ENCODE results near the gene MAP3K3.

MAP3K3 gene

DNA sequence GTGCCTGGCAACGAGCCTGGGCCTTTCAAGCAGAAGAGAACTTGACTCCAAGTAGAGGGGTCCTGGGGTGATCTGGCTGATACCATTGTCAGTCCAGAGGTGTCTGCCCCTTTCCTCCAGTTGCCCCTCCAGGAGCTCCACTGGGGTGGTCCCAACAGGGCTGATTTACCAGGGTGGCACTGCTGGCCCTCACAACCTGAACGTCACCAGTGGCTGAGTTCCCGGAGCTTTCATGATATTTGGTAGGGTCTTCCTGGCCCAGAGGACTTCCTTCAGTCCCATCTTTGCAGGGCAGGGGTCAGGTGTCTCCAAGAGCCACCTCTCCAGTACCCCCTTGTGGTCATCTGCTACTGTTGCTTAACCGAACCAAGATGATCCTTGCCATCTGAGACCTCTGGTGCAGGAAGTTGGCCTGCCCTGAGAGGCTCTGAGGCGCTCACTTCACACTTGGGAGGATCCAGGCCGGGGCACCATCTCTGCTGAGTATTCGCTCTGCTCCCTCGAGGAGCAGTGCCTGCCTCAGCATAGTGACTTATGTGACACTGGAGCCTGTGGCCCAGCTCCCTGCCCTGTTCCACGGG lies 74.3 kb downstream of the MAP3K3 start:
- Histone ChIP-seq H3K4me3 (ENCODE audit: low read depth in 1 of 2, low read length in 2 of 2) (no peak overlapping the region), H3K9ac (ENCODE audit: low read depth, low read length) (no peak overlapping the region), H3K4me2 (ENCODE audit: insufficient read depth, low read length) (no peak overlapping the region), H3K9me3 (ENCODE audit: insufficient read depth, low read length, severe bottlenecking) (no peaks in the 10 kb centered on the region), H3K79me2 (ENCODE audit: insufficient read depth, low read length) (peaks cover 12% of the 10 kb centered on the region), H4K20me1 (ENCODE audit: insufficient read depth, low read length) (peaks cover 38% of the 10 kb centered on the region), H3K27ac (ENCODE audit: low read length) (peak overlapping the region; percentile 48), H2AFZ (ENCODE audit: low read depth, low read length) (no peak overlapping the region), H3K36me3 (ENCODE audit: insufficient read depth, low read length) (peaks cover 70% of the 10 kb centered on the region), H3K4me1 (ENCODE audit: insufficient read depth, low read length) (peaks cover 32% of the 10 kb centered on the region), H3K27me3 (ENCODE audit: insufficient read depth, low read length, poor library complexity) (no peaks in the 10 kb centered on the region)
- TF ChIP-seq, protein P1, sequence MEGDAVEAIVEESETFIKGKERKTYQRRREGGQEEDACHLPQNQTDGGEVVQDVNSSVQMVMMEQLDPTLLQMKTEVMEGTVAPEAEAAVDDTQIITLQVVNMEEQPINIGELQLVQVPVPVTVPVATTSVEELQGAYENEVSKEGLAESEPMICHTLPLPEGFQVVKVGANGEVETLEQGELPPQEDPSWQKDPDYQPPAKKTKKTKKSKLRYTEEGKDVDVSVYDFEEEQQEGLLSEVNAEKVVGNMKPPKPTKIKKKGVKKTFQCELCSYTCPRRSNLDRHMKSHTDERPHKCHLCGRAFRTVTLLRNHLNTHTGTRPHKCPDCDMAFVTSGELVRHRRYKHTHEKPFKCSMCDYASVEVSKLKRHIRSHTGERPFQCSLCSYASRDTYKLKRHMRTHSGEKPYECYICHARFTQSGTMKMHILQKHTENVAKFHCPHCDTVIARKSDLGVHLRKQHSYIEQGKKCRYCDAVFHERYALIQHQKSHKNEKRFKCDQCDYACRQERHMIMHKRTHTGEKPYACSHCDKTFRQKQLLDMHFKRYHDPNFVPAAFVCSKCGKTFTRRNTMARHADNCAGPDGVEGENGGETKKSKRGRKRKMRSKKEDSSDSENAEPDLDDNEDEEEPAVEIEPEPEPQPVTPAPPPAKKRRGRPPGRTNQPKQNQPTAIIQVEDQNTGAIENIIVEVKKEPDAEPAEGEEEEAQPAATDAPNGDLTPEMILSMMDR (IDR thresholded peaks at IDR 0.05; ENCODE audit: borderline replicate concordance, extremely low read depth, low read length, poor library complexity, severe bottlenecking): peak; percentile 43
- TF ChIP-seq EZH2 (IDR thresholded peaks at IDR 0.05; ENCODE audit: borderline replicate concordance, low read depth, low read length, severe bottlenecking): no peak
- no peak for ATAC-seq (ENCODE audit: insufficient read depth, low read depth)
- peak; percentile 37 for DNase-seq

DNA sequence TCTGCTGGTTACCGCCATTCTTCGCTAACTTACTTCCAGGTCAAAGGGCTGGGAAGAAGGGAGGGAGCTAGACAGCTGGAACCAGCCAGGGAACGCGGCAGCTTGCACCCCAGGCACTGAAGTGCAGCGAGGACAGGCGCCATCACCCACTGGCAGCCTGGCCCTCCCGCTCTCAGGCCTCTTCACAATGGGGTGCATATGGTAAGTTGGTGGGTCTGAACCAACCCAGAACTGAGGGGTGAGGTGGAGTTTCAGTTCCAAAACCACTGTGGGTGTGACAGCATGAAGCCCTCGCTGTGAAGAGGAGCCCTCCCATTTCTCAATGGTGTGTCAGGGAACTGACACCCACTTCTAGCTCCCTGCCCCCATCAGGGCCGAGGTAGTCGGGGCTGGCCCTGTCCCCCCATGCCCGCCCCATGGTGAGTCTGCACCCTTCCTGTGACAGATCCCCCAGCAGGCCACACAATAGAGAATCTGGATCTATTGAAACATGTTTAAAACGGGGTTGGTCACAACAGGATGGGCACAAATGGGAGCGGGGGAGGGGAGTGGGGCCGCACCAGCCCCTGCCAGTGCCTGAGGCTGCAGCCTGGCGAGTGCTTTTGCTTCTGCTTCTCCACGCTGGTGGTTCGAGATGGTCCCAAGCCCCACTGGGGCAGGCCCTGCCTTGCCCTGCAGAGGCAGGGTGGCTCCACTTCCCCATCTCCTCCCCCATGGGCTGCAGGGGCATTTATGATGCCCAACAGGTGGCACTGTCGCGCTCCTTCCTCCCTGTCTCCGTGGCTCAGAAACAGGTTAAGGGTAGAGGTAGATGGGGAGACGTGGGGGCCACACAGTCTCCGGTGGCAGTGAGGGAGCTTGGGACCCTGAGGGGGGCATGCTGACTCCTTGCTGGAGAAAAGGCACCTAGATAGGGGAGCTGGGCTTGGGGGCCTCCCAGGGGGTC lies 75.4 kb downstream of the MAP3K3 start:
- peak overlapping the region; percentile 97 for H3K4me2 ChIP-seq (ENCODE audit: insufficient read depth, low read length)

DNA sequence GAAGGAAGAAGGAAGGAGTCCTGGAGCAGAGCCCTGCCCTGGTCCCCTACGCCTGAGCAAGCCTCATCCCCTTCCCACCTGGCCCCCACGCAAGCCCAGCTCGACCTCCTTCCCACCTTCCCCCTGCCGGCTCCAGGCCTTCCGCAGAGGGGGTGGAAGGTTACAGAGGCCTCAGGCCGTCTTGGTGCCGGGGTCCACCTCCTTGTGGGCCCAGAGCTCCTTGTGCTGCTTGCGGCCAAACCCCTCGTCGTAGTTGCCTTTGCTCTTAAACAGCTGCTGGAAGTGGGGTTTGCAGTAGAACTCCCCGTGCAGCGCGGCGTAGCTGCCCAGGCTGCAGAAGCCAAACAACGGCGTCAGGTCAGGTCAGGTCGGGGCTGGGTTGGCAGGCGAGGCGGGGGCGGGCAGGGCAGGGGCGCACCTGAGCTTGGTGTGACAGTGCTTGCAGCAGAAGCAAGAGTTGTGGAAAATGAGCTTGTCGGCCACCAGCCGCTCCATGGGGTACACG lies 76.2 kb downstream of the MAP3K3 start:
- Histone ChIP-seq H2AFZ (ENCODE audit: low read depth, low read length) (no peak overlapping the region), H3K36me3 (ENCODE audit: insufficient read depth, low read length) (peaks cover 58% of the 10 kb centered on the region), H3K4me3 (ENCODE audit: low read depth in 1 of 2, low read length in 2 of 2) (peak overlapping the region; percentile 58 to 63; a peak in 3 of 4 replicates), H3K9ac (ENCODE audit: low read depth, low read length) (peak overlapping the region; percentile 90), H4K20me1 (ENCODE audit: insufficient read depth, low read length) (peaks cover 44% of the 10 kb centered on the region), H3K27me3 (ENCODE audit: insufficient read depth, low read length, poor library complexity) (no peaks in the 10 kb centered on the region), H3K4me1 (ENCODE audit: insufficient read depth, low read length) (peaks cover 35% of the 10 kb centered on the region), H3K9me3 (ENCODE audit: insufficient read depth, low read length, severe bottlenecking) (no peaks in the 10 kb centered on the region), H3K27ac (ENCODE audit: low read length) (peak overlapping the region; percentile 74), H3K79me2 (ENCODE audit: insufficient read depth, low read length) (peaks cover 12% of the 10 kb centered on the region), H3K4me2 (ENCODE audit: insufficient read depth, low read length) (peak overlapping the region; percentile 97)
- DNase-seq: peak; percentile 30
- no peak for ATAC-seq (ENCODE audit: insufficient read depth, low read depth)
- no peak for TF ChIP-seq EZH2 (IDR thresholded peaks at IDR 0.05; ENCODE audit: borderline replicate concordance, low read depth, low read length, severe bottlenecking)
- TF ChIP-seq, protein P1 (IDR thresholded peaks at IDR 0.05; ENCODE audit: borderline replicate concordance, extremely low read depth, low read length, poor library complexity, severe bottlenecking): no peak

More for the DNA sequence above, 75.4 kb downstream of the MAP3K3 start:
- Histone ChIP-seq H3K27me3 (ENCODE audit: insufficient read depth, low read length, poor library complexity) (no peaks in the 10 kb centered on the region), H3K79me2 (ENCODE audit: insufficient read depth, low read length) (peaks cover 12% of the 10 kb centered on the region), H3K36me3 (ENCODE audit: insufficient read depth, low read length) (peaks cover 58% of the 10 kb centered on the region), H3K9ac (ENCODE audit: low read depth, low read length) (peak overlapping the region; percentile 90), H3K4me1 (ENCODE audit: insufficient read depth, low read length) (peaks cover 35% of the 10 kb centered on the region), H3K4me3 (ENCODE audit: low read depth in 1 of 2, low read length in 2 of 2) (peak overlapping the region in 1 of 2 experiments; percentile 63; a peak in 2 of 4 replicates), H3K9me3 (ENCODE audit: insufficient read depth, low read length, severe bottlenecking) (no peaks in the 10 kb centered on the region), H4K20me1 (ENCODE audit: insufficient read depth, low read length) (peaks cover 40% of the 10 kb centered on the region), H3K27ac (ENCODE audit: low read length) (peak overlapping the region; percentile 74), H2AFZ (ENCODE audit: low read depth, low read length) (no peak overlapping the region)
- ATAC-seq (ENCODE audit: insufficient read depth, low read depth): peak; percentile 20
- TF ChIP-seq EZH2 (IDR thresholded peaks at IDR 0.05; ENCODE audit: borderline replicate concordance, low read depth, low read length, severe bottlenecking): no peak
- TF ChIP-seq, protein P1 (IDR thresholded peaks at IDR 0.05; ENCODE audit: borderline replicate concordance, extremely low read depth, low read length, poor library complexity, severe bottlenecking): peak; percentile 87
- peak; percentile 78 for DNase-seq

Measured in DND-41 (cell line).